HG03060 (cell line): ENCODE measurements around the gene WTIP.

Experiments used
- ATAC-seq: cut with Tn5 transposase; IDR thresholded peaks from one replicate; pipeline ENCODE4 v1.9.1; 2021; ENCODE audit warnings: low read depth, moderate number of reproducible peaks; ENCODE audit not compliant: unreplicated experiment

WTIP gene

DNA sequence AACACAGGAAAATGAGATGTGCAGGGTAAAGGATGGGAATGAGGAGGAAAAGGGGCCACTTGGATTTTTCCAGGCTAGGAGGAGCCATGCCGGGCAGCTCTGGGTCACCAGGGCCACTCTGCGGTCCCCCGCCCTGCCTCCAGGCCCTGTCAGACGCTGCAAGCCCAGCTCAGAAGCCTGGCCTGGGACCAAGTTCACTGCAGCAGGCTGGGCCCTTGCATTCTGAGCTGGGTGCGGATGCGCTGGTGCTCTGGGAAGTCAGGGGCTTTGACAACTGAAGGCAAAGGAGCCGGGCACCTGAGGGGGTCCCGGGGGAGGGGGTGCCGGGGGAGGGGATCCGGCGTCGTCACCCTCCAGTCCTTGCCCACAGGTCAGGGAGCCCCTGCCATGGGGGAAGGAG, 77.5 kb downstream of the WTIP start:
- ATAC-seq, result no peak

- ATAC-seq, result no peak
Observed at GRCh38 chr19:34560229-34560628, 78.7 kb downstream of the WTIP start.
